Suppressor macrophage (primary cell): ENCODE data around the gene RBM28.

ENCODE experiments used
- DNase-seq, 4 experiments: peaks; one replicate each; pipeline ENCODE4 v3.0.0-alpha.2; 2020 to 2022

Gene RBM28

GRCh38 chr7:128344431-128344774 lies 695 bp upstream of the RBM28 start:
- no peak for DNase-seq

- no peak for DNase-seq
Measured at GRCh38 chr7:128341733-128342132, 2.0 kb downstream of the RBM28 start.

- DNase-seq = no peak
Measured at GRCh38 chr7:128335730-128336129, 8.0 kb downstream of the RBM28 start.

GRCh38 chr7:128324368-128324680 lies 19.4 kb downstream of the RBM28 start:
- DNase-seq = no peak

GRCh38 chr7:128323459-128324367 lies 20.0 kb downstream of the RBM28 start:
- DNase-seq = no peak

GRCh38 chr7:128323040-128323439 lies 20.7 kb downstream of the RBM28 start:
- peak in 2 of 4 experiments; percentile 11 to 25 for DNase-seq

- peak; percentile 24 to 71 (median 60) for DNase-seq
Measured at GRCh38 chr7:128322040-128322643, 21.6 kb downstream of the RBM28 start.

GRCh38 chr7:128321044-128321422 lies 22.7 kb downstream of the RBM28 start:
- DNase-seq = no peak

- no peak for DNase-seq
Measured at GRCh38 chr7:128318691-128319090, 25.0 kb downstream of the RBM28 start.

- DNase-seq = no peak
Measured at GRCh38 chr7:128311013-128311412, 32.7 kb downstream of the RBM28 start.

GRCh38 chr7:128310499-128310898 lies 33.2 kb downstream of the RBM28 start:
- DNase-seq = no peak

GRCh38 chr7:128309976-128310375 lies 33.7 kb downstream of the RBM28 start:
- no peak for DNase-seq

GRCh38 chr7:128309124-128309523 lies 34.6 kb downstream of the RBM28 start:
- no peak for DNase-seq

- peak; percentile 65 to 84 (median 82) for DNase-seq
Measured at GRCh38 chr7:128307061-128307460, 36.6 kb downstream of the RBM28 start.

GRCh38 chr7:128304212-128304611 lies 39.5 kb downstream of the RBM28 start:
- DNase-seq = peak in 1 of 4 experiments; percentile 6

GRCh38 chr7:128303643-128304042 lies 40.1 kb downstream of the RBM28 start:
- peak; percentile 33 to 69 (median 60) for DNase-seq

GRCh38 chr7:128303133-128303532 lies 40.6 kb downstream of the RBM28 start:
- DNase-seq = no peak

- no peak for DNase-seq
Measured at GRCh38 chr7:128302139-128302538, 41.6 kb downstream of the RBM28 start.

GRCh38 chr7:128299109-128299607 lies 44.5 kb downstream of the RBM28 start:
- no peak for DNase-seq

- peak in 1 of 4 experiments; percentile 24 for DNase-seq
Measured at GRCh38 chr7:128298004-128298403, 45.7 kb downstream of the RBM28 start.

GRCh38 chr7:128287556-128287955 lies 56.2 kb downstream of the RBM28 start:
- no peak for DNase-seq

GRCh38 chr7:128284102-128284501 lies 59.6 kb downstream of the RBM28 start:
- DNase-seq = no peak

GRCh38 chr7:128281605-128282380 lies 61.9 kb downstream of the RBM28 start:
- no peak for DNase-seq
